IMR-90 (cell line): ENCODE results near the gene GAL3ST3. TPM values are rescaled to one million over a fixed set of nuclear protein-coding genes. Genes with fewer than 3 reads are reported as not detected.

ENCODE experiments used
- ATAC-seq: fragments of 200-7000 bp; cut with Tn5 transposase; 2 replicates; pipeline ENCODE4 v1.9.1; 2020; ENCODE audit warnings: low read depth, mild to moderate bottlenecking, moderate library complexity
- Bru-seq: library from RNA; stranded (reverse); fragments of 400-500 nt; gene quantifications from one replicate; lab custom pipeline; 2021; lab: Mats Ljungman, UMichigan
- BruChase-seq, 2 experiments: library from RNA; stranded (reverse); fragments of 400-500 nt; gene quantifications; one replicate each; lab custom pipeline; 2021; lab: Mats Ljungman, UMichigan
- BruUV-seq: library from RNA; stranded (reverse); fragments of 400-500 nt; replicated peaks from 2 replicates; lab custom pipeline; 2021; lab: Mats Ljungman, UMichigan
- CTCF ChIA-PET: fragments of 300-600 bp; formaldehyde crosslinking; extraction: SDS; loops from one replicate; lab custom pipeline; 2021; ENCODE audit warnings: antibody characterized with exemption; lab: Yijun Ruan, JAX
- POLR2A ChIA-PET: fragments of 300-600 bp; sonication (Branson Sonifier 250); formaldehyde crosslinking; loops from one replicate; lab custom pipeline; 2022; ENCODE audit warnings: antibody characterized with exemption; ENCODE audit not compliant: unreplicated experiment; lab: Charles Lee
- DNase-seq: peaks from one replicate; pipeline ENCODE4 v3.0.0; 2013
- H2AFZ ChIP-seq: replicated peaks from 2 replicates; pipeline ENCODE3; 2013; ENCODE audit warnings: low read length, mild to moderate bottlenecking; ENCODE audit not compliant: poor library complexity
- H2AK5ac ChIP-seq: 2 replicates; pipeline ENCODE4 v1.6.1; 2013; ENCODE audit warnings: low read depth, low read length, inconsistent platforms
- H2AK9ac ChIP-seq: replicated peaks from 2 replicates; pipeline ENCODE3; 2013; ENCODE audit warnings: mild to moderate bottlenecking, low read depth, low read length, moderate library complexity; ENCODE audit not compliant: poor library complexity
- H2BK120ac ChIP-seq: 2 replicates; pipeline ENCODE4 v1.6.1; 2013; ENCODE audit warnings: low read depth, low read length, inconsistent platforms
- H2BK15ac ChIP-seq: 3 replicates; pipeline ENCODE4 v1.6.1; 2013; ENCODE audit warnings: low read depth, low read length, inconsistent platforms
- H2BK20ac ChIP-seq: 2 replicates; pipeline ENCODE4 v1.6.1; 2013; ENCODE audit warnings: low read depth, mild to moderate bottlenecking, inconsistent platforms, low read length, moderate library complexity
- H2BK5ac ChIP-seq: 2 replicates; pipeline ENCODE4 v1.6.1; 2013; ENCODE audit warnings: mild to moderate bottlenecking, low read depth, low read length, inconsistent platforms; ENCODE audit not compliant: poor library complexity, severe bottlenecking
- H3K14ac ChIP-seq: replicated peaks from 2 replicates; pipeline ENCODE4 v1.6.1; 2013; ENCODE audit warnings: low read depth, low read length, inconsistent platforms
- H3K18ac ChIP-seq: 2 replicates; pipeline ENCODE4 v1.6.1; 2013; ENCODE audit warnings: low read depth, low read length, control low read depth
- H3K23ac ChIP-seq: 2 replicates; pipeline ENCODE4 v1.6.1; 2013; ENCODE audit warnings: low read depth, low read length, inconsistent platforms
- H3K27ac ChIP-seq: 2 replicates; pipeline ENCODE4 v1.5.1; 2013; ENCODE audit warnings: mild to moderate bottlenecking, control low read depth, low read length; ENCODE audit not compliant: insufficient read depth
- H3K27me3 ChIP-seq: 2 replicates; pipeline ENCODE4 v1.6.1; 2013; ENCODE audit warnings: low read length; ENCODE audit not compliant: control insufficient read depth, insufficient read depth
- H3K36me3 ChIP-seq: 2 replicates; pipeline ENCODE4 v1.6.1; 2013; ENCODE audit warnings: low read length, mixed read lengths; ENCODE audit not compliant: control insufficient read depth, insufficient read depth
- H3K4ac ChIP-seq: 2 replicates; pipeline ENCODE4 v1.6.1; 2013; ENCODE audit warnings: low read depth, low read length, inconsistent platforms
- H3K4me1 ChIP-seq: 2 replicates; pipeline ENCODE4 v1.6.1; 2013; ENCODE audit warnings: low read length, mixed read lengths; ENCODE audit not compliant: control insufficient read depth, insufficient read depth
- H3K4me2 ChIP-seq: 2 replicates; pipeline ENCODE4 v1.6.1; 2013; ENCODE audit warnings: low read depth, mild to moderate bottlenecking, control low read depth, low read length, moderate library complexity
- H3K4me3 ChIP-seq: 2 replicates; pipeline ENCODE4 v1.5.1; 2013; ENCODE audit warnings: low read depth, mild to moderate bottlenecking, control low read depth, low read length, moderate library complexity; ENCODE audit not compliant: insufficient read depth
- H3K56ac ChIP-seq: 2 replicates; pipeline ENCODE4 v1.6.1; 2013; ENCODE audit warnings: low read length, inconsistent platforms; ENCODE audit not compliant: insufficient read depth; ENCODE audit errors: extremely low read depth
- H3K79me1 ChIP-seq, 2 experiments: 2 replicates each; pipeline ENCODE4 v1.6.1; 2013; ENCODE audit warnings: low read length in 2 of 2, inconsistent platforms in 1 of 2, low read depth in 1 of 2
- H3K9ac ChIP-seq: 2 replicates; pipeline ENCODE4 v1.6.1; 2013; ENCODE audit warnings: low read depth, low read length, control low read depth
- H3K9me1 ChIP-seq: 2 replicates; pipeline ENCODE4 v1.6.1; 2013; ENCODE audit warnings: low read length, inconsistent platforms; ENCODE audit not compliant: insufficient read depth
- H3K9me3 ChIP-seq: 2 replicates; pipeline ENCODE4 v1.6.1; 2013; ENCODE audit warnings: low read length; ENCODE audit not compliant: control insufficient read depth, insufficient read depth
- H4K20me1 ChIP-seq: 2 replicates; pipeline ENCODE4 v1.6.1; 2013; ENCODE audit warnings: low read length, inconsistent platforms; ENCODE audit not compliant: insufficient read depth
- H4K5ac ChIP-seq: 2 replicates; pipeline ENCODE4 v1.6.1; 2013; ENCODE audit warnings: mild to moderate bottlenecking, low read depth, low read length, control low read depth
- H4K8ac ChIP-seq, 2 experiments: 2 replicates each; pipeline ENCODE4 v1.6.1; 2013; ENCODE audit warnings: low read depth in 2 of 2, low read length in 2 of 2, control low read depth in 1 of 2, inconsistent platforms in 1 of 2
- H4K91ac ChIP-seq: 2 replicates; pipeline ENCODE4 v1.6.1; 2013; ENCODE audit warnings: low read depth, low read length, inconsistent platforms; ENCODE audit not compliant: insufficient read depth
- BHLHE40 ChIP-seq: fragments of 150-350 bp; IDR thresholded peaks from 2 replicates; pipeline ENCODE4 v1.6.1; 2016; ENCODE audit warnings: mild to moderate bottlenecking, low read depth, low read length
- CEBPB ChIP-seq: IDR thresholded peaks from 2 replicates; pipeline ENCODE4 v1.6.1; 2012; ENCODE audit warnings: low read depth, low read length, improper control_type of control experiment
- CHD1 ChIP-seq: IDR thresholded peaks from 2 replicates; pipeline ENCODE4 v1.6.1; 2012; ENCODE audit warnings: low read depth, low read length, improper control_type of control experiment
- FOS ChIP-seq: fragments of 150-350 bp; IDR thresholded peaks from 2 replicates; pipeline ENCODE4 v1.6.1; 2016; ENCODE audit warnings: low read depth, low read length
- MAFK ChIP-seq: IDR thresholded peaks from 2 replicates; pipeline ENCODE4 v1.6.1; 2012; ENCODE audit warnings: low read depth, low read length, improper control_type of control experiment
- MXI1 ChIP-seq: IDR thresholded peaks from 2 replicates; pipeline ENCODE4 v1.6.1; 2012; ENCODE audit warnings: low read depth, mild to moderate bottlenecking, low read length, moderate library complexity, borderline replicate concordance
- POLR2A ChIP-seq: IDR thresholded peaks from 2 replicates; pipeline ENCODE4 v1.6.1; 2012; ENCODE audit warnings: mild to moderate bottlenecking, low read depth, low read length
- RCOR1 ChIP-seq: IDR thresholded peaks from 2 replicates; pipeline ENCODE4 v1.6.1; 2012; ENCODE audit warnings: mild to moderate bottlenecking, low read length, improper control_type of control experiment; ENCODE audit not compliant: insufficient replicate concordance
- RFX5 ChIP-seq: IDR thresholded peaks from 2 replicates; pipeline ENCODE4 v1.8.0; 2012; ENCODE audit warnings: low read depth, mild to moderate bottlenecking, low read length, moderate library complexity
- SMC3 ChIP-seq: fragments of 150-350 bp; IDR thresholded peaks from 2 replicates; pipeline ENCODE4 v1.6.1; 2016; ENCODE audit warnings: low read depth, mild to moderate bottlenecking, antibody characterized with exemption, low read length, moderate library complexity
- WGBS, 2 experiments: methylation state at CpG; one replicate each; pipeline versions ENCODE4 v1.1.5 to v1.1.7; 2013; ENCODE audit warnings: missing lambda C conversion rate in 2 of 2; ENCODE audit not compliant: insufficient read length in 1 of 2; ENCODE audit errors: extremely low coverage in 2 of 2; 5-methylcytosine and 5-hydroxymethylcytosine counted together
- dilution Hi-C: fragments of 300-500 bp; cut with HindIII; formaldehyde crosslinking; loops from one replicate; pipeline ENCODE4 v1.14.3; 2018; ENCODE audit warnings: low sequenced_read_pairs; ENCODE audit not compliant: unreplicated experiment
- in situ Hi-C: fragments of 300-500 bp; cut with MboI; formaldehyde crosslinking; loops from 3 replicates; pipeline ENCODE4 v1.14.3; 2019; ENCODE audit warnings: low sequenced_read_pairs, inconsistent platforms, mixed read lengths
- intact Hi-C: fragments of 100-400 bp; cut with micrococcal nuclease; formaldehyde crosslinking; loops from 2 replicates; pipeline ENCODE4 v1.10.0; 2022
- long read RNA-seq: library from polyadenylated mRNA; unstranded; transcript quantifications from one replicate; pipeline ENCODE4 v2.0.0, GENCODE V29; 2021; ENCODE audit not compliant: unreplicated experiment
- polyA plus RNA-seq, 3 experiments: library from polyadenylated mRNA; depleted of rRNA; stranded (reverse); fragments of >200 nt; gene quantifications; 2 replicates each; pipeline ENCODE4 v1.2.3, GENCODE V29; 2012; ENCODE audit warnings: low replicate concordance in 1 of 3
- total RNA-seq: library from RNA; depleted of rRNA; stranded (reverse); fragments of >200 nt; gene quantifications from 2 replicates; pipeline ENCODE4 v1.2.3, GENCODE V29; 2012; rRNA removed
- TF ChIP-seq, protein P1 (sequence below): conservative IDR thresholded peaks from 2 replicates; pipeline ENCODE4 v1.5.1; 2012; ENCODE audit warnings: mild to moderate bottlenecking, low read depth, low read length, improper control_type of control experiment
- TF ChIP-seq, protein P2 (sequence below): fragments of 150-350 bp; IDR thresholded peaks from 2 replicates; pipeline ENCODE4 v1.6.1; 2016; ENCODE audit warnings: low read depth, mild to moderate bottlenecking, low read length, moderate library complexity, borderline replicate concordance

Gene GAL3ST3, protein sequence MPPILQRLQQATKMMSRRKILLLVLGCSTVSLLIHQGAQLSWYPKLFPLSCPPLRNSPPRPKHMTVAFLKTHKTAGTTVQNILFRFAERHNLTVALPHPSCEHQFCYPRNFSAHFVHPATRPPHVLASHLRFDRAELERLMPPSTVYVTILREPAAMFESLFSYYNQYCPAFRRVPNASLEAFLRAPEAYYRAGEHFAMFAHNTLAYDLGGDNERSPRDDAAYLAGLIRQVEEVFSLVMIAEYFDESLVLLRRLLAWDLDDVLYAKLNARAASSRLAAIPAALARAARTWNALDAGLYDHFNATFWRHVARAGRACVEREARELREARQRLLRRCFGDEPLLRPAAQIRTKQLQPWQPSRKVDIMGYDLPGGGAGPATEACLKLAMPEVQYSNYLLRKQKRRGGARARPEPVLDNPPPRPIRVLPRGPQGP
- total RNA-seq, result not detected in 2 replicates
- polyA plus RNA-seq (2012; rRNA removed), result 0.19 TPM in 2 replicates
- 0.04 and 0.35 TPM in 2 replicates for polyA plus RNA-seq (2012; cell fraction: cytosol; rRNA removed)
- polyA plus RNA-seq (2012; cell fraction: nucleus; rRNA removed; ENCODE audit: low replicate concordance), result 0.28 and 0.32 TPM in 2 replicates
- not detected for Bru-seq, nascent RNA
- not detected for BruChase-seq, experiment 1, labeled RNA remaining after a 6-hour chase
- percentile 10 among the genes with signal in this experiment for BruChase-seq, experiment 2, labeled RNA remaining after a 2-hour chase
- long read RNA-seq, result 0 reads

DNA sequence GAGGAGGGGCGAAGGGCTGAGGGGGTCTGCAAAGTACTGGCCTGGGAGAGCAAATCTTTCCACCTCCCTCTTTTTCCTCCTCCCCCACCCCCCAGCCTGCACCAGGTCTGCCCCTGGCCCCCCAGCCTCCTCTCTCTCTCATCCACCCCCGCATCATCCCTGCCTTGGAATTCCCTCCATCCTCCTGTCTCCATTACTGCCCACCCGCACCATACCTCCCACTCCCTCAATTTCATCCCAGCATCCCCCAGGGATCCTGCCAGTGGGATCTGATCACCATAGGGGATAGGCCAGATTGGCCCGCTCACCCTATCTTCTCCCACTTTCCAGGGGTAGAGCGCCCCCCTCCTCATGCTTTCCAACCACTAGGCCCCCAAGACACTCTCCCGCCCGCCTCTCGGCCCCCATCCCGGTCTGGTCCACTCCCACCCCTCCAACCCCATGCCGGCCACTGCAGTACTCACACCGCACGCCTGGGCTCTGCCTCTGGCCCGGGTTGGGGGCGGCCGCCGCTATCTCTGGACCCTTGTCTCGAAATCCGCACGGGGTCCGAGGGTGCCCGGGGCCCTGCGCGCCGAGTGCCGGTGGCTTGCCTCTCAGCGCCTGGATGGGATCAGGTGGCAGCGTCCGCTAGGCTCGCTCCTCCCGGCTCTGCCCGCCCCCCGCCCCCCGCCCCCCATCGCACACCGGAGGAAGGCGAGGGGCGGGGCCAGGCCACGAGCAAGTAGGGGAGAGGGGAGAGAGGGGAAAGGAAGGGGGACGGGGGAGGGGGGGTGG is at the start of gene GAL3ST3:
TSS of gene GAL3ST3 (minus strand) at position 615 of the 777 bp plus-strand sequence. CDS start 3,746 bp downstream, outside the sequence.
- no peak for ATAC-seq
- Histone ChIP-seq H2AFZ (peak within 1 kb of the TSS; percentile 68), H3K27ac (no peak within 1 kb of the TSS), H3K18ac (no peak within 1 kb of the TSS), H2BK20ac (no peak within 1 kb of the TSS), H2BK5ac (no peak within 1 kb of the TSS), H2BK15ac (no peak within 1 kb of the TSS), H3K27me3 (peaks cover 27% of the 10 kb centered on the region; the same call in 1 of the 2 replicates), H3K4me3 (no peak within 1 kb of the TSS), H4K20me1 (peaks cover 8% of the 10 kb centered on the region; the same call in 1 of the 2 replicates), H3K36me3 (no peaks in the 10 kb centered on the region), H2AK9ac (no peak within 1 kb of the TSS), H3K14ac (no peak within 1 kb of the TSS), H3K9me3 (no peaks in the 10 kb centered on the region), H3K9me1 (0 out of 2 replicates have a peak, but pooled peaks cover 7% of the 10 kb centered on the region), H3K4me2 (no peak within 1 kb of the TSS), H3K4me1 (peaks cover 8% of the 10 kb centered on the region), H3K56ac (no peak within 1 kb of the TSS), H4K8ac (no peak within 1 kb of the TSS), H2AK5ac (no peak within 1 kb of the TSS; the same call in 1 of the 2 replicates), H3K79me1 (peaks cover 4 to 24% of the 10 kb centered on the region in 2 experiments; a peak in 2 of 4 replicates), H3K4ac (no peak within 1 kb of the TSS), H2BK120ac (no peak within 1 kb of the TSS), H4K5ac (no peak within 1 kb of the TSS), H3K9ac (no peak within 1 kb of the TSS), H3K23ac (no peak within 1 kb of the TSS), H4K91ac (no peak within 1 kb of the TSS)
- CTCF ChIA-PET, result no interaction called here
- no peak for DNase-seq
- in situ Hi-C loops (no loop called here), dilution Hi-C loops (no loop called here), intact Hi-C loops (no loop called here)
- BruUV-seq, result no TSS peak
- WGBS, 2 experiments, result 26% methylated on average over 2 of the region's 39 CpGs; no CpG with 5 or more reads in 1 of the 2 experiments
- POLR2A ChIA-PET, result no interaction called here
- TF ChIP-seq RFX5 (no peak), SMC3 (no peak), CHD1 (no peak), RCOR1 (no peak), CEBPB (no peak), BHLHE40 (no peak), POLR2A (no peak), MXI1 (no peak), FOS (no peak), MAFK (no peak)
- TF ChIP-seq, protein P1, sequence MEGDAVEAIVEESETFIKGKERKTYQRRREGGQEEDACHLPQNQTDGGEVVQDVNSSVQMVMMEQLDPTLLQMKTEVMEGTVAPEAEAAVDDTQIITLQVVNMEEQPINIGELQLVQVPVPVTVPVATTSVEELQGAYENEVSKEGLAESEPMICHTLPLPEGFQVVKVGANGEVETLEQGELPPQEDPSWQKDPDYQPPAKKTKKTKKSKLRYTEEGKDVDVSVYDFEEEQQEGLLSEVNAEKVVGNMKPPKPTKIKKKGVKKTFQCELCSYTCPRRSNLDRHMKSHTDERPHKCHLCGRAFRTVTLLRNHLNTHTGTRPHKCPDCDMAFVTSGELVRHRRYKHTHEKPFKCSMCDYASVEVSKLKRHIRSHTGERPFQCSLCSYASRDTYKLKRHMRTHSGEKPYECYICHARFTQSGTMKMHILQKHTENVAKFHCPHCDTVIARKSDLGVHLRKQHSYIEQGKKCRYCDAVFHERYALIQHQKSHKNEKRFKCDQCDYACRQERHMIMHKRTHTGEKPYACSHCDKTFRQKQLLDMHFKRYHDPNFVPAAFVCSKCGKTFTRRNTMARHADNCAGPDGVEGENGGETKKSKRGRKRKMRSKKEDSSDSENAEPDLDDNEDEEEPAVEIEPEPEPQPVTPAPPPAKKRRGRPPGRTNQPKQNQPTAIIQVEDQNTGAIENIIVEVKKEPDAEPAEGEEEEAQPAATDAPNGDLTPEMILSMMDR, result no peak
- TF ChIP-seq, protein P2, sequence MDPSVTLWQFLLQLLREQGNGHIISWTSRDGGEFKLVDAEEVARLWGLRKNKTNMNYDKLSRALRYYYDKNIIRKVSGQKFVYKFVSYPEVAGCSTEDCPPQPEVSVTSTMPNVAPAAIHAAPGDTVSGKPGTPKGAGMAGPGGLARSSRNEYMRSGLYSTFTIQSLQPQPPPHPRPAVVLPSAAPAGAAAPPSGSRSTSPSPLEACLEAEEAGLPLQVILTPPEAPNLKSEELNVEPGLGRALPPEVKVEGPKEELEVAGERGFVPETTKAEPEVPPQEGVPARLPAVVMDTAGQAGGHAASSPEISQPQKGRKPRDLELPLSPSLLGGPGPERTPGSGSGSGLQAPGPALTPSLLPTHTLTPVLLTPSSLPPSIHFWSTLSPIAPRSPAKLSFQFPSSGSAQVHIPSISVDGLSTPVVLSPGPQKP, result no peak
